ENCODE results near the gene MCC.

The MCC gene

GRCh38 chr5:113510836-113511451, 22.7 kb upstream of the MCC start:
- no peak overlapping the region for H3K4me3 Mint-ChIP-seq
- no peaks in the 10 kb centered on the region for H3K9me3 Mint-ChIP-seq
- H3K36me3 Mint-ChIP-seq (ENCODE audit: insufficient read depth): peaks cover 15% of the 10 kb centered on the region
- H3K27ac Mint-ChIP-seq: no peak overlapping the region
- ATAC-seq (replicated peaks) (no peak), DNase-seq (no peak)
- peaks cover 12 to 19% of the 10 kb centered on the region in 2 donors for H3K4me1 Mint-ChIP-seq (ENCODE audit: low read depth in 2 of 2)
- peaks cover 19 to 21% of the 10 kb centered on the region in 2 donors for H3K27me3 Mint-ChIP-seq

GRCh38 chr5:113508756-113509155, 20.5 kb upstream of the MCC start:
- Mint-ChIP-seq H3K27ac (no peak overlapping the region), H3K4me3 (no peak overlapping the region), H3K36me3 (ENCODE audit: insufficient read depth) (peaks cover 7% of the 10 kb centered on the region), H3K9me3 (no peaks in the 10 kb centered on the region), H3K27me3 (peaks cover 27 to 31% of the 10 kb centered on the region in 2 donors), H3K4me1 (ENCODE audit: low read depth in 2 of 2) (peaks cover 0 to 4% of the 10 kb centered on the region in 2 donors)
- ATAC-seq (replicated peaks) (no peak), DNase-seq (no peak)

GRCh38 chr5:113507601-113508000, 19.3 kb upstream of the MCC start:
- Mint-ChIP-seq H3K27me3 (peaks cover 36 to 39% of the 10 kb centered on the region in 2 donors), H3K4me1 (ENCODE audit: low read depth in 2 of 2) (no peaks in the 10 kb centered on the region), H3K36me3 (ENCODE audit: insufficient read depth) (no peaks in the 10 kb centered on the region), H3K9me3 (no peaks in the 10 kb centered on the region), H3K4me3 (no peak overlapping the region), H3K27ac (no peak overlapping the region)
- DNase-seq: no peak
- peak; percentile 73 for ATAC-seq (replicated peaks)

GRCh38 chr5:113505181-113505580, 16.9 kb upstream of the MCC start:
- Mint-ChIP-seq H3K27ac (no peak overlapping the region), H3K9me3 (no peaks in the 10 kb centered on the region), H3K27me3 (peaks cover 52 to 57% of the 10 kb centered on the region in 2 donors), H3K4me1 (ENCODE audit: low read depth in 2 of 2) (no peaks in the 10 kb centered on the region), H3K36me3 (ENCODE audit: insufficient read depth) (no peaks in the 10 kb centered on the region), H3K4me3 (no peak overlapping the region)
- DNase-seq: no peak
- ATAC-seq (replicated peaks): no peak

GRCh38 chr5:113503146-113503545, 14.9 kb upstream of the MCC start:
- DNase-seq (no peak), ATAC-seq (replicated peaks) (no peak)
- no peaks in the 10 kb centered on the region for H3K36me3 Mint-ChIP-seq (ENCODE audit: insufficient read depth)
- H3K4me1 Mint-ChIP-seq (ENCODE audit: low read depth in 2 of 2): no peaks in the 10 kb centered on the region
- H3K27me3 Mint-ChIP-seq: peaks cover 60 to 62% of the 10 kb centered on the region in 2 donors
- no peaks in the 10 kb centered on the region for H3K9me3 Mint-ChIP-seq
- H3K4me3 Mint-ChIP-seq: no peak overlapping the region
- H3K27ac Mint-ChIP-seq: no peak overlapping the region

GRCh38 chr5:113502073-113502472, 13.8 kb upstream of the MCC start:
- no peak overlapping the region for H3K27ac Mint-ChIP-seq
- H3K4me3 Mint-ChIP-seq: no peak overlapping the region
- no peaks in the 10 kb centered on the region for H3K4me1 Mint-ChIP-seq (ENCODE audit: low read depth in 2 of 2)
- peaks cover 67 to 73% of the 10 kb centered on the region in 2 donors for H3K27me3 Mint-ChIP-seq
- DNase-seq: no peak
- ATAC-seq (replicated peaks): no peak
- no peaks in the 10 kb centered on the region for H3K9me3 Mint-ChIP-seq
- no peaks in the 10 kb centered on the region for H3K36me3 Mint-ChIP-seq (ENCODE audit: insufficient read depth)

GRCh38 chr5:113495422-113495841, 7.2 kb upstream of the MCC start:
- Mint-ChIP-seq H3K27me3 (peaks cover 61 to 64% of the 10 kb centered on the region in 2 donors), H3K36me3 (ENCODE audit: insufficient read depth) (no peaks in the 10 kb centered on the region), H3K4me3 (no peak overlapping the region), H3K9me3 (peaks cover 5 to 9% of the 10 kb centered on the region in 2 donors), H3K27ac (no peak overlapping the region), H3K4me1 (ENCODE audit: low read depth in 2 of 2) (no peaks in the 10 kb centered on the region)
- DNase-seq (no peak), ATAC-seq (replicated peaks) (no peak)

GRCh38 chr5:113493446-113493845, 5.2 kb upstream of the MCC start:
- ATAC-seq (replicated peaks) (no peak), DNase-seq (no peak)
- no peak overlapping the region for H3K27ac Mint-ChIP-seq
- H3K27me3 Mint-ChIP-seq: peaks cover 61 to 66% of the 10 kb centered on the region in 2 donors
- H3K9me3 Mint-ChIP-seq: peaks cover 5 to 14% of the 10 kb centered on the region in 2 donors
- H3K4me3 Mint-ChIP-seq: no peak overlapping the region
- peaks cover 0 to 10% of the 10 kb centered on the region in 2 donors for H3K4me1 Mint-ChIP-seq (ENCODE audit: low read depth in 2 of 2)
- no peaks in the 10 kb centered on the region for H3K36me3 Mint-ChIP-seq (ENCODE audit: insufficient read depth)

- ATAC-seq (replicated peaks): no peak
- Mint-ChIP-seq H3K27me3 (peaks cover 66 to 73% of the 10 kb centered on the region in 2 donors), H3K4me1 (ENCODE audit: low read depth in 2 of 2) (peaks cover 0 to 20% of the 10 kb centered on the region in 2 donors), H3K27ac (no peak overlapping the region), H3K4me3 (no peak overlapping the region), H3K9me3 (peaks cover 5 to 14% of the 10 kb centered on the region in 2 donors), H3K36me3 (ENCODE audit: insufficient read depth) (no peaks in the 10 kb centered on the region)
- no peak for DNase-seq
Measured at GRCh38 chr5:113491022-113491421, 2.8 kb upstream of the MCC start.

GRCh38 chr5:113490317-113490716, 2.1 kb upstream of the MCC start:
- no peaks in the 10 kb centered on the region for H3K36me3 Mint-ChIP-seq (ENCODE audit: insufficient read depth)
- ATAC-seq (replicated peaks) (no peak), DNase-seq (no peak)
- no peak overlapping the region for H3K27ac Mint-ChIP-seq
- peaks cover 73 to 76% of the 10 kb centered on the region in 2 donors for H3K27me3 Mint-ChIP-seq
- H3K9me3 Mint-ChIP-seq: peaks cover 5 to 14% of the 10 kb centered on the region in 2 donors
- H3K4me3 Mint-ChIP-seq: no peak overlapping the region
- peaks cover 0 to 20% of the 10 kb centered on the region in 2 donors for H3K4me1 Mint-ChIP-seq (ENCODE audit: low read depth in 2 of 2)

GRCh38 chr5:113489299-113489698, 1.0 kb upstream of the MCC start:
- ATAC-seq (replicated peaks) (peak; percentile 81), DNase-seq (no peak)
- peaks cover 74 to 84% of the 10 kb centered on the region in 2 donors for H3K27me3 Mint-ChIP-seq
- H3K4me3 Mint-ChIP-seq: peak overlapping the region; percentile 78 to 85
- peaks cover 0 to 20% of the 10 kb centered on the region in 2 donors for H3K4me1 Mint-ChIP-seq (ENCODE audit: low read depth in 2 of 2)
- H3K9me3 Mint-ChIP-seq: peaks cover 5 to 14% of the 10 kb centered on the region in 2 donors
- no peak overlapping the region for H3K27ac Mint-ChIP-seq
- H3K36me3 Mint-ChIP-seq (ENCODE audit: insufficient read depth): no peaks in the 10 kb centered on the region

GRCh38 chr5:113488645-113489184, 462 bp upstream of the MCC start:
- Mint-ChIP-seq H3K9me3 (peaks cover 5 to 14% of the 10 kb centered on the region in 2 donors), H3K27me3 (peaks cover 74 to 90% of the 10 kb centered on the region in 2 donors), H3K27ac (no peak overlapping the region), H3K4me3 (peak overlapping the region; percentile 78 to 85), H3K4me1 (ENCODE audit: low read depth in 2 of 2) (peaks cover 0 to 20% of the 10 kb centered on the region in 2 donors), H3K36me3 (ENCODE audit: insufficient read depth) (no peaks in the 10 kb centered on the region)
- ATAC-seq (replicated peaks) (no peak), DNase-seq (no peak)

GRCh38 chr5:113487416-113487780, 855 bp downstream of the MCC start:
- H3K4me1 Mint-ChIP-seq (ENCODE audit: low read depth in 2 of 2): peaks cover 0 to 20% of the 10 kb centered on the region in 2 donors
- H3K36me3 Mint-ChIP-seq (ENCODE audit: insufficient read depth): no peaks in the 10 kb centered on the region
- H3K27ac Mint-ChIP-seq: no peak overlapping the region
- ATAC-seq (replicated peaks): no peak
- no peak for DNase-seq
- H3K27me3 Mint-ChIP-seq: peaks cover 84 to 97% of the 10 kb centered on the region in 2 donors
- peaks cover 5 to 14% of the 10 kb centered on the region in 2 donors for H3K9me3 Mint-ChIP-seq
- peak overlapping the region; percentile 78 to 85 for H3K4me3 Mint-ChIP-seq

GRCh38 chr5:113480243-113480642, 8.0 kb downstream of the MCC start:
- Mint-ChIP-seq H3K27me3 (peaks cover 38 to 52% of the 10 kb centered on the region in 2 donors), H3K4me3 (no peak overlapping the region)
- ATAC-seq (replicated peaks): no peak

More at GRCh38 chr5:113480243-113480642, 8.0 kb downstream of the MCC start:
- H3K36me3 Mint-ChIP-seq (ENCODE audit: insufficient read depth): no peaks in the 10 kb centered on the region
- no peaks in the 10 kb centered on the region for H3K4me1 Mint-ChIP-seq (ENCODE audit: low read depth in 2 of 2)
- no peaks in the 10 kb centered on the region for H3K9me3 Mint-ChIP-seq
- DNase-seq: no peak
- H3K27ac Mint-ChIP-seq: no peak overlapping the region
